ENCODE measurements around the gene EFCAB13. TPM values are rescaled to one million over a fixed set of nuclear protein-coding genes. Genes with fewer than 3 reads are reported as not detected.

EFCAB13 gene
- total RNA-seq, 1 donor from 2014 or later, result 5.6 TPM

GRCh38 chr17:47291242-47291873 lies 32.4 kb upstream of the EFCAB13 start:
- DNase-seq (ENCODE audit: low spot score), result no peak

- no peak for DNase-seq (ENCODE audit: low spot score)
Measured at GRCh38 chr17:47292206-47292605, 31.5 kb upstream of the EFCAB13 start.

- DNase-seq (ENCODE audit: low spot score), result no peak
Measured at GRCh38 chr17:47295037-47295873, 28.5 kb upstream of the EFCAB13 start.

GRCh38 chr17:47295874-47296255 lies 27.9 kb upstream of the EFCAB13 start:
- no peak for DNase-seq (ENCODE audit: low spot score)

- DNase-seq (ENCODE audit: low spot score), result no peak
Measured at GRCh38 chr17:47297661-47298400, 25.9 kb upstream of the EFCAB13 start.

- DNase-seq (ENCODE audit: low spot score), result no peak
Measured at GRCh38 chr17:47298712-47299111, 25.0 kb upstream of the EFCAB13 start.

- no peak for DNase-seq (ENCODE audit: low spot score)
Measured at GRCh38 chr17:47299239-47299910, 24.4 kb upstream of the EFCAB13 start.

- no peak for DNase-seq (ENCODE audit: low spot score)
Measured at GRCh38 chr17:47300718-47301117, 23.0 kb upstream of the EFCAB13 start.

GRCh38 chr17:47301161-47301560 lies 22.6 kb upstream of the EFCAB13 start:
- DNase-seq (ENCODE audit: low spot score), result no peak

- no peak for DNase-seq (ENCODE audit: low spot score)
Measured at GRCh38 chr17:47301831-47302230, 21.9 kb upstream of the EFCAB13 start.

GRCh38 chr17:47304186-47304585 lies 19.6 kb upstream of the EFCAB13 start:
- DNase-seq (ENCODE audit: low spot score), result no peak

GRCh38 chr17:47305302-47305923 lies 18.3 kb upstream of the EFCAB13 start:
- no peak for DNase-seq (ENCODE audit: low spot score)

- no peak for DNase-seq (ENCODE audit: low spot score)
Measured at GRCh38 chr17:47310186-47310733, 13.5 kb upstream of the EFCAB13 start.

- DNase-seq (ENCODE audit: low spot score), result no peak
Measured at GRCh38 chr17:47311420-47311819, 12.3 kb upstream of the EFCAB13 start.

- DNase-seq (ENCODE audit: low spot score), result no peak
Measured at GRCh38 chr17:47315451-47316266, 8.1 kb upstream of the EFCAB13 start.

GRCh38 chr17:47316311-47316710 lies 7.4 kb upstream of the EFCAB13 start:
- DNase-seq (ENCODE audit: low spot score), result no peak

GRCh38 chr17:47317119-47317518 lies 6.6 kb upstream of the EFCAB13 start:
- DNase-seq (ENCODE audit: low spot score), result no peak

- no peak for DNase-seq (ENCODE audit: low spot score)
Measured at GRCh38 chr17:47318197-47318918, 5.4 kb upstream of the EFCAB13 start.

- no peak for DNase-seq (ENCODE audit: low spot score)
Measured at GRCh38 chr17:47320879-47321502, 2.8 kb upstream of the EFCAB13 start.

Measured in mesenteric fat pad (tissue), 1 donor.